Liver (tissue), 9 donors: ENCODE measurements around the gene ASB1. TPM values are rescaled to one million over a fixed set of nuclear protein-coding genes. Genes with fewer than 3 reads are reported as not detected.

ENCODE experiments used
- DNase-seq: peaks from one replicate; pipeline ENCODE4 v3.0.0-alpha.2; 2017; ENCODE audit warnings: low spot score
- H3K27ac ChIP-seq, 2 donors: one replicate each; pipeline ENCODE4 v1.7.0; 2013; ENCODE audit warnings: inconsistent platforms in 2 of 2, low read length in 2 of 2, control low read depth in 1 of 2, low read depth in 1 of 2, mild to moderate bottlenecking in 1 of 2
- H3K27me3 ChIP-seq, 4 donors: one replicate each; pipeline versions ENCODE4 v1.6.1 to v1.7.0; 2013; ENCODE audit warnings: low read length in 3 of 4, inconsistent platforms in 1 of 4, mild to moderate bottlenecking in 1 of 4, moderate library complexity in 1 of 4; ENCODE audit not compliant: control insufficient read depth in 4 of 4, insufficient read depth in 4 of 4
- H3K36me3 ChIP-seq, 4 donors: one replicate each; pipeline versions ENCODE4 v1.6.1 to v1.7.0; 2013; ENCODE audit warnings: low read length in 3 of 4, mild to moderate bottlenecking in 3 of 4, low read depth in 1 of 4, moderate library complexity in 1 of 4; ENCODE audit not compliant: control insufficient read depth in 4 of 4, insufficient read depth in 3 of 4
- H3K4me1 ChIP-seq, 4 donors: one replicate each; pipeline versions ENCODE4 v1.6.1 to v1.7.0; 2013; ENCODE audit warnings: low read length in 3 of 4, mild to moderate bottlenecking in 3 of 4, moderate library complexity in 1 of 4; ENCODE audit not compliant: control insufficient read depth in 4 of 4, insufficient read depth in 4 of 4
- H3K4me3 ChIP-seq, 3 donors: one replicate each; pipeline versions ENCODE4 v1.6.1 to v1.7.0; 2013; ENCODE audit warnings: low read length in 3 of 3, control low read depth in 1 of 3, low read depth in 1 of 3, mild to moderate bottlenecking in 1 of 3
- H3K9ac ChIP-seq, 2 donors: one replicate each; pipeline ENCODE4 v1.7.0; 2013; ENCODE audit warnings: low read length in 2 of 2, mild to moderate bottlenecking in 2 of 2, moderate library complexity in 2 of 2, control low read depth in 1 of 2, low read depth in 1 of 2
- H3K9me3 ChIP-seq, 4 donors: one replicate each; pipeline versions ENCODE4 v1.6.1 to v1.7.0; 2013; ENCODE audit warnings: low read length in 3 of 4; ENCODE audit not compliant: control insufficient read depth in 4 of 4
- ATF3 ChIP-seq: IDR thresholded peaks from 2 replicates; pipeline ENCODE4 v1.6.1; 2016; ENCODE audit warnings: antibody characterized with exemption
- CTCF ChIP-seq: fragments of 150-350 bp; IDR thresholded peaks from 2 replicates; pipeline ENCODE4 v1.5.1; 2017; ENCODE audit warnings: improper control_type of control experiment, low read depth, low read length; ENCODE audit not compliant: missing input control
- EGR1 ChIP-seq, 2 donors: IDR thresholded peaks; 2 replicates each; pipeline ENCODE4 v1.6.1; 2016 to 2018; ENCODE audit warnings: antibody characterized with exemption in 2 of 2, low read depth in 2 of 2
- FOXA1 ChIP-seq: IDR thresholded peaks from 2 replicates; pipeline ENCODE4 v1.6.1; 2016; ENCODE audit warnings: antibody characterized with exemption
- FOXA2 ChIP-seq: IDR thresholded peaks from 2 replicates; pipeline ENCODE4 v1.6.1; 2016; ENCODE audit warnings: antibody characterized with exemption
- GABPA ChIP-seq, 2 donors: IDR thresholded peaks in 1 of 2; conservative IDR thresholded peaks in 1 of 2; 2 replicates each; pipeline ENCODE4 v1.6.1; 2016; ENCODE audit warnings: antibody characterized with exemption in 2 of 2, mild to moderate bottlenecking in 1 of 2, moderate library complexity in 1 of 2
- HNF4A ChIP-seq, 2 donors: conservative IDR thresholded peaks; 2 replicates each; pipeline ENCODE4 v1.6.1; 2016; ENCODE audit warnings: antibody characterized with exemption in 2 of 2, mild to moderate bottlenecking in 2 of 2
- HNF4G ChIP-seq: IDR thresholded peaks from 2 replicates; pipeline ENCODE4 v1.6.1; 2016; ENCODE audit warnings: antibody characterized with exemption
- JUND ChIP-seq, 2 donors: IDR thresholded peaks; 2 replicates each; pipeline ENCODE4 v1.6.1; 2016; ENCODE audit warnings: antibody characterized with exemption in 2 of 2
- MAX ChIP-seq: IDR thresholded peaks from 2 replicates; pipeline ENCODE4 v1.6.1; 2016; ENCODE audit warnings: antibody characterized with exemption
- NR2F2 ChIP-seq: IDR thresholded peaks from 2 replicates; pipeline ENCODE4 v1.6.1; 2016; ENCODE audit warnings: antibody characterized with exemption
- RAD21 ChIP-seq, 2 donors: IDR thresholded peaks; 2 replicates each; pipeline ENCODE4 v1.6.1; 2016; ENCODE audit warnings: antibody characterized with exemption in 2 of 2, mild to moderate bottlenecking in 2 of 2
- REST ChIP-seq: IDR thresholded peaks from 2 replicates; pipeline ENCODE4 v1.6.1; 2016; ENCODE audit warnings: antibody characterized with exemption, mild to moderate bottlenecking
- RXRA ChIP-seq, 2 donors: IDR thresholded peaks; 2 replicates each; pipeline ENCODE4 v1.6.1; 2017 to 2018; ENCODE audit warnings: antibody characterized with exemption in 2 of 2, mild to moderate bottlenecking in 1 of 2
- SP1 ChIP-seq: IDR thresholded peaks from 2 replicates; pipeline ENCODE4 v1.6.1; 2018; ENCODE audit warnings: antibody characterized with exemption, mild to moderate bottlenecking
- TAF1 ChIP-seq: conservative IDR thresholded peaks from 2 replicates; pipeline ENCODE4 v1.6.1; 2016; ENCODE audit warnings: antibody characterized with exemption, mild to moderate bottlenecking
- YY1 ChIP-seq: IDR thresholded peaks from 2 replicates; pipeline ENCODE4 v1.6.1; 2016; ENCODE audit warnings: antibody characterized with exemption, mild to moderate bottlenecking
- ZBTB33 ChIP-seq: IDR thresholded peaks from 2 replicates; pipeline ENCODE4 v1.6.1; 2016; ENCODE audit warnings: antibody characterized with exemption
- WGBS: extraction: QIAGEN DNeasy Blood & Tissue Kit; methylation state at CpG from one replicate; pipeline ENCODE4 v1.1.7; 2013; 5-methylcytosine and 5-hydroxymethylcytosine counted together
- polyA plus RNA-seq, 2 donors: library from polyadenylated mRNA; stranded (reverse) in 1 of 2; unstranded in 1 of 2; fragments of 200-250 nt in 1 of 2; fragments of >200 nt in 1 of 2; fragmentation: Nextera tagmentation in 1 of 2; extraction: Ambion mirVana in 1 of 2; gene quantifications; one replicate each; pipeline versions ENCODE4 v1.2.1 to v1.2.3, GENCODE V29; 2013 to 2015
- total RNA-seq, 2 donors: library from RNA; depleted of rRNA; stranded (reverse); fragments of >200 nt; gene quantifications; one replicate each; pipeline ENCODE4 v1.2.3, GENCODE V29; 2014
- donor health status: healthy.
- donor health status: healthy.
- donor health status: healthy.
- donor health status: healthy.
- donor health status: healthy.

The ASB1 gene
- total and polyA plus RNA-seq, 4 donors = 6.1 to 15.2 (median 10.5) TPM

GRCh38 chr2:238425505-238425978 lies 1.2 kb upstream of the ASB1 start:
- Histone ChIP-seq H3K4me1 (peaks cover 4 to 25% (median 13%) of the 10 kb centered on the region in 4 donors), H3K27ac (no peak overlapping the region), H3K9ac (no peak overlapping the region), H3K36me3 (peaks cover 0 to 2% (median 0%) of the 10 kb centered on the region in 4 donors), H3K9me3 (peaks cover 0 to under 1% (median 0%) of the 10 kb centered on the region in 4 donors), H3K27me3 (no peaks in the 10 kb centered on the region), H3K4me3 (peak overlapping the region in 1 of 3 donors; percentile 91)
- DNase-seq = no peak
- 70% methylated on average over 16 of the region's 16 CpGs for WGBS
- TF ChIP-seq NR2F2 (no peak), SP1 (no peak), YY1 (no peak), ATF3 (no peak), HNF4G (no peak), MAX (no peak), CTCF (no peak), JUND (IDR thresholded peaks at IDR 0.05) (no peak), RXRA (IDR thresholded peaks at IDR 0.05) (no peak), TAF1 (no peak), HNF4A (conservative IDR thresholded peaks at IDR 0.05) (no peak), GABPA (IDR thresholded peaks at IDR 0.05 in 1 of 2, conservative IDR thresholded peaks at IDR 0.05 in 1 of 2) (no peak), FOXA2 (no peak), RAD21 (IDR thresholded peaks at IDR 0.05) (no peak), EGR1 (IDR thresholded peaks at IDR 0.05; ENCODE audit: low read depth in 2 of 2) (no peak), FOXA1 (no peak), REST (no peak), ZBTB33 (no peak)
